Loucy (cell line): Measurements from ENCODE around the gene FOXP1.

Experiments
- H2AFZ ChIP-seq: fragments of 200-600 bp; sonication (generic); 2 replicates; pipeline ENCODE4 v1.6.0; 2016; ENCODE audit warnings: antibody characterized with exemption, mild to moderate bottlenecking, low read length, moderate library complexity
- H3F3A ChIP-seq: fragments of 200-600 bp; 2 replicates; pipeline ENCODE4 v1.6.0; 2016; ENCODE audit warnings: antibody characterized with exemption, low read depth, mild to moderate bottlenecking
- H3K27me3 ChIP-seq: fragments of 200-600 bp; sonication (generic); 2 replicates; pipeline ENCODE4 v1.6.1; 2014; ENCODE audit warnings: low read length, mild to moderate bottlenecking; ENCODE audit not compliant: insufficient read depth, poor library complexity, severe bottlenecking
- H3K36me3 ChIP-seq: fragments of 200-600 bp; sonication (generic); 2 replicates; pipeline ENCODE4 v1.6.1; 2016; ENCODE audit warnings: low read length; ENCODE audit not compliant: insufficient read depth
- H3K4me1 ChIP-seq: fragments of 200-600 bp; sonication (generic); 2 replicates; pipeline ENCODE4 v1.5.1; 2014; ENCODE audit warnings: low read length, mild to moderate bottlenecking; ENCODE audit not compliant: insufficient read depth, poor library complexity, severe bottlenecking
- H3K4me2 ChIP-seq: fragments of 200-600 bp; sonication (generic); 2 replicates; pipeline ENCODE4 v1.6.0; 2014; ENCODE audit warnings: antibody characterized with exemption, low read length, low read depth, mild to moderate bottlenecking; ENCODE audit not compliant: poor library complexity, severe bottlenecking
- H3K4me3 ChIP-seq: fragments of 200-600 bp; sonication (generic); 2 replicates; pipeline ENCODE4 v1.5.1; 2014; ENCODE audit warnings: low read length, mild to moderate bottlenecking, mixed read lengths; ENCODE audit not compliant: poor library complexity, severe bottlenecking
- H3K79me2 ChIP-seq: fragments of 200-600 bp; sonication (generic); 2 replicates; pipeline ENCODE4 v1.6.1; 2014; ENCODE audit warnings: low read length; ENCODE audit not compliant: insufficient read depth
- H3K9ac ChIP-seq: fragments of 200-600 bp; sonication (generic); 2 replicates; pipeline ENCODE4 v1.6.0; 2014; ENCODE audit warnings: mild to moderate bottlenecking, low read depth, low read length, moderate library complexity; ENCODE audit not compliant: poor library complexity, severe bottlenecking
- H3K9me2 ChIP-seq: fragments of 200-600 bp; sonication (generic); replicated peaks from 2 replicates; pipeline ENCODE4 v1.6.1; 2016; ENCODE audit warnings: low read depth, low read length, mixed read lengths
- H3K9me3 ChIP-seq: fragments of 200-600 bp; sonication (generic); 2 replicates; pipeline ENCODE4 v1.6.1; 2014; ENCODE audit warnings: mild to moderate bottlenecking, antibody characterized with exemption, low read length, low read depth; ENCODE audit not compliant: insufficient read depth
- H4K20me1 ChIP-seq: fragments of 200-600 bp; sonication (generic); 2 replicates; pipeline ENCODE4 v1.6.0; 2014; ENCODE audit warnings: antibody characterized with exemption, low read length, mild to moderate bottlenecking; ENCODE audit not compliant: insufficient read depth, poor library complexity, severe bottlenecking
- EZH2phosphoT487 ChIP-seq: fragments of 200-600 bp; IDR thresholded peaks from 2 replicates; pipeline ENCODE4 v1.6.1; 2018; ENCODE audit warnings: antibody characterized with exemption, mild to moderate bottlenecking, moderate library complexity, borderline replicate concordance
- TF ChIP-seq, protein P1 (sequence below): fragments of 200-600 bp; sonication (generic); conservative IDR thresholded peaks from 2 replicates; pipeline ENCODE4 v1.5.1; 2014; ENCODE audit warnings: mild to moderate bottlenecking, antibody characterized with exemption, low read length

FOXP1 gene

DNA sequence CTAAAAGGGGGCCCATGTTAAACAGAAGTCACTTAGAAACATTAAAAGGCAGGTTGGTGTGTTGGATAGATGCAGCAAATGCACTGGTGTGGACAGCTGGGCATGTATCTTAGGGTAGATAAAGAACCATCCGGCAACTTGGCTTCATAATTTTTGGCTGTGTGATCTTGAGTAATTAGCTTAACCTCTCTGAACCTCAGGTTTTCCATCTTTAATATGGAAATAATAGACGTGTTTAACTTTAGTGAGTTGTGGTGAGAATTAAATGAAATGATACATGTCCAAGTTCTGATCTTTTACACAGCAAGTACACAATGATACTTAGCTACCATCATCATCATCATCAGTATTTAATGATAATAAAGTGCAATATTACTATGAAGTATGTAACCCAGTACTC is 330.4 kb downstream of the FOXP1 start:
- no peak overlapping the region for H3K4me2 ChIP-seq
- no peak overlapping the region for H3K4me3 ChIP-seq
- H3K36me3 ChIP-seq = no peaks in the 10 kb centered on the region
- no peak overlapping the region for H2AFZ ChIP-seq
- H4K20me1 ChIP-seq = no peaks in the 10 kb centered on the region
- H3K4me1 ChIP-seq = peaks cover under 1% of the 10 kb centered on the region
- H3K9ac ChIP-seq = no peak overlapping the region
- H3K9me2 ChIP-seq = no peaks in the 10 kb centered on the region
- H3F3A ChIP-seq = no peaks in the 10 kb centered on the region
- H3K27me3 ChIP-seq = no peaks in the 10 kb centered on the region
- H3K9me3 ChIP-seq = no peaks in the 10 kb centered on the region
- TF ChIP-seq, protein P1, sequence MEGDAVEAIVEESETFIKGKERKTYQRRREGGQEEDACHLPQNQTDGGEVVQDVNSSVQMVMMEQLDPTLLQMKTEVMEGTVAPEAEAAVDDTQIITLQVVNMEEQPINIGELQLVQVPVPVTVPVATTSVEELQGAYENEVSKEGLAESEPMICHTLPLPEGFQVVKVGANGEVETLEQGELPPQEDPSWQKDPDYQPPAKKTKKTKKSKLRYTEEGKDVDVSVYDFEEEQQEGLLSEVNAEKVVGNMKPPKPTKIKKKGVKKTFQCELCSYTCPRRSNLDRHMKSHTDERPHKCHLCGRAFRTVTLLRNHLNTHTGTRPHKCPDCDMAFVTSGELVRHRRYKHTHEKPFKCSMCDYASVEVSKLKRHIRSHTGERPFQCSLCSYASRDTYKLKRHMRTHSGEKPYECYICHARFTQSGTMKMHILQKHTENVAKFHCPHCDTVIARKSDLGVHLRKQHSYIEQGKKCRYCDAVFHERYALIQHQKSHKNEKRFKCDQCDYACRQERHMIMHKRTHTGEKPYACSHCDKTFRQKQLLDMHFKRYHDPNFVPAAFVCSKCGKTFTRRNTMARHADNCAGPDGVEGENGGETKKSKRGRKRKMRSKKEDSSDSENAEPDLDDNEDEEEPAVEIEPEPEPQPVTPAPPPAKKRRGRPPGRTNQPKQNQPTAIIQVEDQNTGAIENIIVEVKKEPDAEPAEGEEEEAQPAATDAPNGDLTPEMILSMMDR = no peak
- TF ChIP-seq EZH2phosphoT487 = no peak
- H3K79me2 ChIP-seq = peaks cover 7% of the 10 kb centered on the region; the same call in 1 of the 2 replicates

DNA sequence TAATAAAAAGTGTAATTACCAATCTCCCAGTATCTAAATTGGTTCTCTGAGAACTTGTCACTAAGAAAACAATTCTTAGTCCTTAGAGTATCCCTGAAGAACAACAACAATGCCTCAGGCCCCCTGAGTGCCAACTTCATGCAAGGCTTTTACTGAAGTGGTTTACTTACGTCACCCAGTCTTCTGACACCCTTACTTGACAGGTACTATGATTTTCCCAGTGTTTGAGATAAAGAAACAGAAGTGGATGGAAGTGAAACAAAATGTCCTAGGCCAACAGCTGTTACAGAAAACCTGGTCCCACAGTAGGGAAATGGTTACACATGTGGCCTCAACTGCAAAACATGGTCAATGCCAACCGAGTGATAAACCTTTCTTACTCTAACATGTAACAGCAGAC is 331.1 kb downstream of the FOXP1 start:
- Histone ChIP-seq H3F3A (no peaks in the 10 kb centered on the region), H3K36me3 (no peaks in the 10 kb centered on the region), H4K20me1 (no peaks in the 10 kb centered on the region), H3K9me2 (no peaks in the 10 kb centered on the region), H3K9me3 (no peaks in the 10 kb centered on the region), H3K27me3 (no peaks in the 10 kb centered on the region), H3K4me1 (no peaks in the 10 kb centered on the region), H3K4me2 (no peak overlapping the region), H3K9ac (no peak overlapping the region), H3K4me3 (no peak overlapping the region), H3K79me2 (peaks cover 7% of the 10 kb centered on the region; the same call in 1 of the 2 replicates), H2AFZ (no peak overlapping the region)
- no peak for TF ChIP-seq EZH2phosphoT487
- TF ChIP-seq, protein P1 = no peak

DNA sequence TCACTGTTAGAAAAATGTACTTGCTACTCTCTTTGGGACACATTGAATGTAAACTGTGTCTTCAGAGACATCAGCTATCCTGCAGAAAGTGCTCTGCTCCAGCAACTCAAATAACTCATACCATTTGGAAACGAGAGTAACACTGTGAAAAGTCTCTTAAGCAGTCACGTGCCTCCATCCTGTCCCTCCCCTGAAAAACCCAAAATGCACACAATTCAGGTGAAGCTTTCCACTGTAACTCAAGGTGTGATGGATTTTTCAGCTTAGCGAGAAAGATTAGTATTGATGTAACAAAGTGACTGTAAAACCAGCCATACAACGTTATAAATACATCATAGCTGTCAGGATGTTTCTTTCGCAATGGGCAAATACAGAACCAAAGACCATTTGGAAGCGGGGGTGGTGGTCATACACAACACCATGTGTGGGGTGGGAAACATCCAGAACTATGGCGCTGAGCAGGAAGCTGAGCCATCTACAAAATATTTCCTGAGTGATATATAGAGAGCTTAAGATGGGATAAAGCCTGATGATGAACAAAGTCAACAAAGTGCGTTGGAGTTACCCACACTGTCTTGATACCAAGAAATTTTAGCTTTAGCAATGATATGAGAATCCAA is 332.3 kb downstream of the FOXP1 start:
- no peaks in the 10 kb centered on the region for H4K20me1 ChIP-seq
- no peaks in the 10 kb centered on the region for H3K9me2 ChIP-seq
- TF ChIP-seq EZH2phosphoT487 = no peak
- TF ChIP-seq, protein P1 = no peak
- H3K9me3 ChIP-seq = no peaks in the 10 kb centered on the region
- no peak overlapping the region for H3K9ac ChIP-seq
- H3K27me3 ChIP-seq = no peaks in the 10 kb centered on the region
- H3K4me2 ChIP-seq = no peak overlapping the region
- H2AFZ ChIP-seq = no peak overlapping the region
- H3K4me1 ChIP-seq = no peaks in the 10 kb centered on the region
- H3K4me3 ChIP-seq = no peak overlapping the region
- no peaks in the 10 kb centered on the region for H3F3A ChIP-seq
- H3K79me2 ChIP-seq = peaks cover 10% of the 10 kb centered on the region; the same call in 1 of the 2 replicates
- no peaks in the 10 kb centered on the region for H3K36me3 ChIP-seq
